A673 (cell line): Measurements from ENCODE around the gene CBX8.

ENCODE experiments used
- CTCF ChIP-seq: fragments of 300-800, 200-600 bp; sonication (generic); conservative IDR thresholded peaks from 2 replicates; pipeline ENCODE4 v1.5.1; 2017; ENCODE audit warnings: low read depth, mild to moderate bottlenecking, antibody characterized with exemption, low read length, moderate library complexity, mixed read lengths
- EZH2 ChIP-seq: fragments of 200-600 bp; sonication (generic); IDR thresholded peaks from 2 replicates; pipeline ENCODE4 v1.6.1; 2017; ENCODE audit warnings: borderline replicate concordance, low read depth, mild to moderate bottlenecking, mixed read lengths, antibody characterized with exemption, low read length; ENCODE audit not compliant: poor library complexity, severe bottlenecking

- TF ChIP-seq CTCF (no peak), EZH2 (no peak)
Observed at GRCh38 chr17:79812353-79813258, 15.7 kb upstream of the CBX8 start.
